K562 (cell line): ENCODE data around the gene CPED1. TPM values are rescaled to one million over a fixed set of nuclear protein-coding genes. Genes with fewer than 3 reads are reported as not detected.

ENCODE experiments used
- ATAC-seq: fragments of 200-7000 bp; cut with Tn5 transposase; 3 replicates; pipeline ENCODE4 v1.9.1; 2020; ENCODE audit warnings: moderate library complexity
- BruUV-seq: library from RNA; stranded (reverse); fragments of 400-500 nt; replicated peaks from 2 replicates; lab custom pipeline; 2021; lab: Mats Ljungman, UMichigan
- CTCF ChIA-PET: fragments of 300-600 bp; formaldehyde crosslinking; extraction: SDS; loops from one replicate; lab custom pipeline; 2021; ENCODE audit warnings: low intra/inter-chr PET ratio; lab: Yijun Ruan, JAX
- POLR2A ChIA-PET: fragments of 300-600, 350-650 bp; sonication (Branson Sonifier 250); formaldehyde crosslinking; extraction: SDS; loops from one replicate; lab custom pipeline; 2021; ENCODE audit warnings: antibody characterized with exemption, inconsistent platforms; lab: Yijun Ruan, JAX
- DNase-seq, 4 experiments: peaks; one replicate each; pipeline versions ENCODE4 v3.0.0 to v3.0.0-alpha.2; 2011 to 2018; ENCODE audit warnings: low spot score in 3 of 4, mixed read lengths in 3 of 4; ENCODE audit errors: extremely low read depth in 1 of 4
- FAIRE-seq: peaks from 2 replicates; lab custom pipeline; 2011; peaks lifted over from hg19 to GRCh38; lab: Jason Lieb, UNC
- H2AFZ ChIP-seq: 2 replicates; pipeline ENCODE4 v1.6.0; 2011; ENCODE audit warnings: low read depth, low read length, control low read depth, inconsistent platforms
- H3K27ac ChIP-seq: fragments of 200-600 bp; 3 replicates; pipeline ENCODE4 v1.8.0; 2011; ENCODE audit warnings: low read depth, mild to moderate bottlenecking, control low read depth, inconsistent platforms, low read length, moderate library complexity, mixed read lengths; ENCODE audit errors: extremely low read depth
- H3K27me3 ChIP-seq, 2 experiments: fragments of 300-600 bp in 1 of 2; 2 replicates in 1 of 2; 3 replicates in 1 of 2; pipeline versions ENCODE4 v1.6.0 to v1.8.0; 2011; ENCODE audit warnings: inconsistent platforms in 2 of 2, low read length in 2 of 2, mild to moderate bottlenecking in 1 of 2, mixed read lengths in 1 of 2, moderate library complexity in 1 of 2; ENCODE audit not compliant: control insufficient read depth in 2 of 2, insufficient read depth in 2 of 2
- H3K36me3 ChIP-seq: fragments of 300-600 bp; 3 replicates; pipeline ENCODE4 v1.8.0; 2011; ENCODE audit warnings: mild to moderate bottlenecking, low read length, inconsistent platforms; ENCODE audit not compliant: control insufficient read depth, insufficient read depth
- H3K4me1 ChIP-seq, 2 experiments: fragments of 200-600 bp in 1 of 2; replicated peaks in 1 of 2; 2 replicates in 1 of 2; 3 replicates in 1 of 2; pipeline versions ENCODE4 v1.5.1 to v1.8.0; 2011; ENCODE audit warnings: inconsistent platforms in 2 of 2, low read length in 2 of 2, mild to moderate bottlenecking in 1 of 2, mixed read lengths in 1 of 2, moderate library complexity in 1 of 2; ENCODE audit not compliant: control insufficient read depth in 2 of 2, insufficient read depth in 2 of 2
- H3K4me2 ChIP-seq: 2 replicates; pipeline ENCODE4 v1.6.1; 2011; ENCODE audit warnings: low read length, control low read depth, inconsistent platforms, mixed read lengths; ENCODE audit not compliant: insufficient read depth
- H3K4me3 ChIP-seq: fragments of 200-600 bp; sonication (generic), shearing (Covaris generic); 2 replicates; pipeline ENCODE4 v1.5.1; 2016; ENCODE audit warnings: control low read depth, inconsistent platforms
- H3K79me2 ChIP-seq: fragments of 200-600 bp; 3 replicates; pipeline ENCODE4 v1.8.0; 2011; ENCODE audit warnings: low read length, inconsistent platforms; ENCODE audit not compliant: control insufficient read depth, insufficient read depth
- H3K9ac ChIP-seq, 2 experiments: 2 replicates each; pipeline versions ENCODE4 v1.6.0 to v1.6.1; 2011; ENCODE audit warnings: low read depth in 2 of 2, low read length in 2 of 2, control low read depth in 1 of 2, inconsistent platforms in 1 of 2, mild to moderate bottlenecking in 1 of 2, mixed read lengths in 1 of 2; ENCODE audit not compliant: insufficient read depth in 1 of 2
- H3K9me1 ChIP-seq: one replicate; pipeline ENCODE4 v1.6.0; 2011; ENCODE audit warnings: inconsistent platforms, mild to moderate bottlenecking, low read length, moderate library complexity; ENCODE audit not compliant: control insufficient read depth, insufficient read depth
- H3K9me3 ChIP-seq: replicated peaks from 2 replicates; pipeline ENCODE4 v1.5.1; 2011; ENCODE audit warnings: low read depth, low read length, inconsistent platforms; ENCODE audit not compliant: control insufficient read depth, insufficient read depth
- H4K20me1 ChIP-seq: replicated peaks from 2 replicates; pipeline ENCODE4 v1.6.1; 2011; ENCODE audit warnings: low read length, inconsistent platforms, mixed read lengths; ENCODE audit not compliant: control insufficient read depth, insufficient read depth
- CBFA2T3 ChIP-seq: fragments of 450-650 bp; IDR thresholded peaks from 2 replicates; pipeline ENCODE4 v1.6.1; 2017
- HDAC1 ChIP-seq, 2 experiments: fragments of 450-650 bp; IDR thresholded peaks; 2 replicates each; pipeline ENCODE4 v1.6.1; 2016 to 2017; ENCODE audit warnings: inconsistent platforms in 1 of 2, mild to moderate bottlenecking in 1 of 2, moderate library complexity in 1 of 2
- HINFP ChIP-seq: fragments of 450-650 bp; conservative IDR thresholded peaks from 2 replicates; pipeline ENCODE4 v1.6.1; 2016; ENCODE audit warnings: missing genetic modification characterization, low read depth, mild to moderate bottlenecking, control low read depth, missing compliant biosample characterization
- LARP7 ChIP-seq: fragments of 450-650 bp; IDR thresholded peaks from 2 replicates; pipeline ENCODE4 v1.6.1; 2016
- NKRF ChIP-seq: fragments of 450-650 bp; IDR thresholded peaks from 2 replicates; pipeline ENCODE4 v1.6.1; 2016; ENCODE audit warnings: borderline replicate concordance
- SMARCA4 ChIP-seq: fragments of 450-650 bp; IDR thresholded peaks from 2 replicates; pipeline ENCODE4 v1.6.1; 2016
- SMC3 ChIP-seq: conservative IDR thresholded peaks from 2 replicates; pipeline ENCODE4 v1.6.1; 2011; ENCODE audit warnings: low read depth, low read length, improper control_type of control experiment; ENCODE audit not compliant: insufficient read depth
- SNIP1 ChIP-seq: fragments of 450-650 bp; IDR thresholded peaks from 2 replicates; pipeline ENCODE4 v1.7.1; 2017; ENCODE audit warnings: low read depth, mild to moderate bottlenecking
- STAT5A ChIP-seq: IDR thresholded peaks from 2 replicates; pipeline ENCODE4 v1.6.1; 2012; ENCODE audit warnings: low read length, inconsistent platforms, borderline replicate concordance
- ZNF197 ChIP-seq: fragments of 200-800 bp; sonication (Bioruptor generic); IDR thresholded peaks from 2 replicates; pipeline ENCODE4 v1.6.1; 2016; ENCODE audit warnings: low read depth, missing genetic modification characterization, missing compliant biosample characterization
- ZNF668 ChIP-seq: fragments of 250-450 bp; sonication (Bioruptor Pico); IDR thresholded peaks from 2 replicates; pipeline ENCODE4 v1.8.0; 2022; ENCODE audit warnings: mild to moderate bottlenecking, inconsistent platforms
- WGBS: fragments of 100-300 bp; shearing (Covaris generic); methylation state at CpG from one replicate; pipeline ENCODE4 v1.1.6; 2016; ENCODE audit warnings: low coverage, mixed read lengths; ENCODE audit not compliant: insufficient coverage; ENCODE audit errors: missing lambda C conversion rate; 5-methylcytosine and 5-hydroxymethylcytosine counted together
- in situ Hi-C: fragments of 300-500 bp; cut with MboI; formaldehyde crosslinking; loops from 4 replicates; pipeline ENCODE4 v1.15.0; 2018; ENCODE audit warnings: inconsistent platforms, mixed read lengths
- intact Hi-C: fragments of 100-400 bp; cut with micrococcal nuclease; formaldehyde crosslinking; loops from 2 replicates; pipeline ENCODE4 v1.14.2; 2022
- polyA plus RNA-seq, 8 experiments: library from polyadenylated mRNA; depleted of rRNA in 4 of 8; stranded (reverse) in 5 of 8; unstranded in 3 of 8; fragments of >200 nt; fragmentation: Nextera tagmentation in 2 of 8; fragmentation: Illumina TruSeq in 1 of 8; extraction: Ambion mirVana in 2 of 8; extraction: Trizol in 1 of 8; gene quantifications; 2 replicates each; pipeline versions ENCODE4 v1.2.1 to v1.2.3, GENCODE V29; 2011 to 2014; ENCODE audit warnings: inconsistent platforms in 1 of 8, missing spikeins in 1 of 8
- total RNA-seq, 7 experiments: library from RNA; depleted of rRNA in 6 of 7; stranded (reverse); fragments of >200 nt in 6 of 7; fragmentation: Illumina TruSeq in 2 of 7; extraction: Trizol in 2 of 7; gene quantifications; 2 replicates each; pipeline versions ENCODE4 v1.2.1 to v1.2.3, GENCODE V29; 2011 to 2021; ENCODE audit warnings: low replicate concordance in 1 of 7
- TF ChIP-seq, protein P1 (sequence below): fragments of 250-450 bp; sonication (Bioruptor Pico); IDR thresholded peaks from 2 replicates; pipeline ENCODE4 v1.9.0; 2021; ENCODE audit warnings: mild to moderate bottlenecking
- TF ChIP-seq, protein P2 (sequence below): fragments of 450-650 bp; IDR thresholded peaks from 2 replicates; pipeline ENCODE4 v1.6.1; 2017; ENCODE audit warnings: antibody characterized with exemption, mild to moderate bottlenecking

The CPED1 gene
- total and polyA plus RNA-seq, 9 of the 15 experiments (the other 6 are each of a cell fraction or from before 2014, with no cell fraction given): 195 to 393 (median 290) TPM

DNA sequence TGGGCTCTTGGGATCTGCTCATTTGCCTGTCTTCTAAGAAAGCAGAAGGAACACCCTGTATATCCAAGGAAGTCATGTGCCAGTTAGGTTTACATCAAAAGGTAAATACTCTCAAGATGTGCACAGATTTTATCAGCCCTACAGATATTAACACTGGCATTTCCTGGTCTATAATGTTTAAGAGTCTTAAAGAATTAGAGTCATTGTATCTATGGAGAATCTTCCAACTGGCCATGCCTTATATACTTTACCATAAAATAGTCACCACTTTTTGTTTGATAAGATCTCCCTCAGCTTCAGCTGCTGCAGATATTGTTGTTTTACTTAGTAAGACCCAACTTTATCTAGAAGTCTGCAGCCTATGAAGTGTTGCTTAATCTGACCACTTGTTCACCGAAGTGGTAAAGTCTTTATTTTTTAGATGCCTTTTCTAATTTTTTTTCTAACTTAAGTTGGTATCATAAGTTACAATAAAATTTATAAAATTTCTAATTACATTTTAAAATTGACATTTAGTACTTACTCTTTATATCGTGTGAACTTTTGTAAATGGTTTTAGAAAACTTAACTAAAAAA, 58.5 kb downstream of the CPED1 start (continued):
- TF ChIP-seq ZNF197 (peak; percentile 69; the same call in 1 of the 2 replicates), STAT5A (peak; percentile 47; the same call in 1 of the 2 replicates)
- TF ChIP-seq, protein P1, sequence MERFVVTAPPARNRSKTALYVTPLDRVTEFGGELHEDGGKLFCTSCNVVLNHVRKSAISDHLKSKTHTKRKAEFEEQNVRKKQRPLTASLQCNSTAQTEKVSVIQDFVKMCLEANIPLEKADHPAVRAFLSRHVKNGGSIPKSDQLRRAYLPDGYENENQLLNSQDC (CRISPR knock-in tag): 0 out of 2 replicates have a peak, but pooled peaks have one; percentile 21

- 44% methylated on average over 4 of the region's 4 CpGs for WGBS
- BruUV-seq: no TSS peak
- 0 out of 2 replicates have a peak, but pooled peaks have one; percentile 5 for TF ChIP-seq HINFP (tag)
- no peak for TF ChIP-seq CBFA2T3
- no peak for TF ChIP-seq SMC3
- TF ChIP-seq, protein P2, sequence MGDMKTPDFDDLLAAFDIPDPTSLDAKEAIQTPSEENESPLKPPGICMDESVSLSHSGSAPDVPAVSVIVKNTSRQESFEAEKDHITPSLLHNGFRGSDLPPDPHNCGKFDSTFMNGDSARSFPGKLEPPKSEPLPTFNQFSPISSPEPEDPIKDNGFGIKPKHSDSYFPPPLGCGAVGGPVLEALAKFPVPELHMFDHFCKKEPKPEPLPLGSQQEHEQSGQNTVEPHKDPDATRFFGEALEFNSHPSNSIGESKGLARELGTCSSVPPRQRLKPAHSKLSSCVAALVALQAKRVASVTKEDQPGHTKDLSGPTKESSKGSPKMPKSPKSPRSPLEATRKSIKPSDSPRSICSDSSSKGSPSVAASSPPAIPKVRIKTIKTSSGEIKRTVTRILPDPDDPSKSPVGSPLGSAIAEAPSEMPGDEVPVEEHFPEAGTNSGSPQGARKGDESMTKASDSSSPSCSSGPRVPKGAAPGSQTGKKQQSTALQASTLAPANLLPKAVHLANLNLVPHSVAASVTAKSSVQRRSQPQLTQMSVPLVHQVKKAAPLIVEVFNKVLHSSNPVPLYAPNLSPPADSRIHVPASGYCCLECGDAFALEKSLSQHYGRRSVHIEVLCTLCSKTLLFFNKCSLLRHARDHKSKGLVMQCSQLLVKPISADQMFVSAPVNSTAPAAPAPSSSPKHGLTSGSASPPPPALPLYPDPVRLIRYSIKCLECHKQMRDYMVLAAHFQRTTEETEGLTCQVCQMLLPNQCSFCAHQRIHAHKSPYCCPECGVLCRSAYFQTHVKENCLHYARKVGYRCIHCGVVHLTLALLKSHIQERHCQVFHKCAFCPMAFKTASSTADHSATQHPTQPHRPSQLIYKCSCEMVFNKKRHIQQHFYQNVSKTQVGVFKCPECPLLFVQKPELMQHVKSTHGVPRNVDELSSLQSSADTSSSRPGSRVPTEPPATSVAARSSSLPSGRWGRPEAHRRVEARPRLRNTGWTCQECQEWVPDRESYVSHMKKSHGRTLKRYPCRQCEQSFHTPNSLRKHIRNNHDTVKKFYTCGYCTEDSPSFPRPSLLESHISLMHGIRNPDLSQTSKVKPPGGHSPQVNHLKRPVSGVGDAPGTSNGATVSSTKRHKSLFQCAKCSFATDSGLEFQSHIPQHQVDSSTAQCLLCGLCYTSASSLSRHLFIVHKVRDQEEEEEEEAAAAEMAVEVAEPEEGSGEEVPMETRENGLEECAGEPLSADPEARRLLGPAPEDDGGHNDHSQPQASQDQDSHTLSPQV: 0 out of 2 replicates have a peak, but pooled peaks have one; percentile 6
- 0 out of 4 replicates have a peak, but pooled peaks of 1 of the 2 experiments have one; percentile 39 for TF ChIP-seq HDAC1 (IDR thresholded peaks at IDR 0.05)
- no peak for TF ChIP-seq SNIP1
- TF ChIP-seq NKRF: peak; percentile 22; the same call in 1 of the 2 replicates
- 0 out of 2 replicates have a peak, but pooled peaks have one; percentile 51 for TF ChIP-seq ZNF668
- 0 out of 2 replicates have a peak, but pooled peaks have one; percentile 15 for TF ChIP-seq SMARCA4
- peak; percentile 51; the same call in 1 of the 2 replicates for TF ChIP-seq LARP7
Observed at GRCh38 chr7:121048195-121048594, 59.7 kb downstream of the CPED1 start.

More at GRCh38 chr7:121048195-121048594, 59.7 kb downstream of the CPED1 start:
- no peaks in the 10 kb centered on the region for H4K20me1 ChIP-seq
- peaks cover 94% of the 10 kb centered on the region for H3K79me2 ChIP-seq
- no peak overlapping the region for H3K4me2 ChIP-seq
- H3K4me3 ChIP-seq: no peak overlapping the region
- no peak for DNase-seq
- H3K4me1 ChIP-seq: peaks cover 23 to 63% of the 10 kb centered on the region in 2 experiments
- ATAC-seq: no peak
- intact Hi-C loops (no loop called here), in situ Hi-C loops (no loop called here)
- H3K36me3 ChIP-seq: peaks cover 69% of the 10 kb centered on the region
- peak overlapping the region; percentile 69 for H3K27ac ChIP-seq
- CTCF ChIA-PET: no interaction called here
- peaks cover 2% of the 10 kb centered on the region; the same call in 1 of the 2 replicates for H3K9me3 ChIP-seq
- H3K9ac ChIP-seq: no peak overlapping the region
- no peak for FAIRE-seq
- POLR2A ChIA-PET: interaction anchor here (0.6 to 1.3 kb wide), 2 partner anchors 28 to 95 kb away, joined by 3 to 4 read pairs; no protein-coding TSS in a partner anchor
- no peaks in the 10 kb centered on the region for H3K27me3 ChIP-seq
- H2AFZ ChIP-seq: no peak overlapping the region
- H3K9me1 ChIP-seq: no peaks in the 10 kb centered on the region
